Measurements from ENCODE around the gene VSX1. TPM values are rescaled to one million over a fixed set of nuclear protein-coding genes. Genes with fewer than 3 reads are reported as not detected.

Gene VSX1
- total and polyA plus RNA-seq, 2 of the 4 experiments (the other 2 are of a cell fraction), result not detected

GRCh38 chr20:25067102-25067987 lies 14.6 kb downstream of the VSX1 start (continued):
- no peak for TF ChIP-seq USF2 (IDR thresholded peaks at IDR 0.05; ENCODE audit: low read depth, low read length)

GRCh38 chr20:25066386-25066785 lies 15.6 kb downstream of the VSX1 start:
- in situ Hi-C loops (cut with MboI; ENCODE audit: low sequenced_read_pairs), result loop anchor here (10.0 kb wide), 1 partner anchor 188 kb away; no protein-coding TSS in a partner anchor
- TF ChIP-seq NFE2L2 (IDR thresholded peaks at IDR 0.05; ENCODE audit: low read depth, low read length) (no peak), CTCF (conservative IDR thresholded peaks at IDR 0.05; ENCODE audit: low read depth, low read length) (no peak), FOS (IDR thresholded peaks at IDR 0.05; ENCODE audit: low read depth, low read length) (no peak), MAZ (IDR thresholded peaks at IDR 0.05; ENCODE audit: borderline replicate concordance, low read depth, low read length) (no peak), SMC3 (IDR thresholded peaks at IDR 0.05; ENCODE audit: low read depth, low read length) (no peak), BHLHE40 (IDR thresholded peaks at IDR 0.05; ENCODE audit: low read depth, low read length) (no peak), USF2 (IDR thresholded peaks at IDR 0.05; ENCODE audit: low read depth, low read length) (no peak), RFX5 (IDR thresholded peaks at IDR 0.05; ENCODE audit: low read depth, low read length) (no peak), MAFK (IDR thresholded peaks at IDR 0.05; ENCODE audit: low read depth, low read length) (no peak), RAD21 (IDR thresholded peaks at IDR 0.05; ENCODE audit: low read length) (no peak), MXI1 (IDR thresholded peaks at IDR 0.05; ENCODE audit: borderline replicate concordance, low read depth, low read length) (no peak), CHD1 (IDR thresholded peaks at IDR 0.05; ENCODE audit: low read depth, low read length) (no peak)

More at GRCh38 chr20:25066386-25066785, 15.6 kb downstream of the VSX1 start:
- no peak overlapping the region for H3K56ac ChIP-seq (ENCODE audit: extremely low read depth, insufficient read depth, low read length)
- no peak overlapping the region for H3K27ac ChIP-seq (ENCODE audit: insufficient read depth, low read length)
- dilution Hi-C loops (cut with HindIII; ENCODE audit: low sequenced_read_pairs, unreplicated experiment) (no loop called here), intact Hi-C loops (cut with micrococcal nuclease) (loop anchor here (5.0 kb wide), 1 partner anchor 181 kb away; the partner anchor contains the start of gene PYGB)
- ChIA-PET CTCF (interaction anchor here (2.8 kb wide), 1 partner anchor 72 kb away, joined by 28 read pairs; no protein-coding TSS in a partner anchor), POLR2A (ENCODE audit: unreplicated experiment) (no interaction called here)
- no peaks in the 10 kb centered on the region for H4K20me1 ChIP-seq (ENCODE audit: insufficient read depth, low read length)
- peaks cover 59% of the 10 kb centered on the region for H3K27me3 ChIP-seq (ENCODE audit: control insufficient read depth, insufficient read depth, low read length)
- no peak overlapping the region for H4K8ac ChIP-seq (ENCODE audit: low read depth in 2 of 2, low read length in 2 of 2)
- no peak overlapping the region for H2AK5ac ChIP-seq (ENCODE audit: low read depth, low read length)
- no peak overlapping the region for H3K23ac ChIP-seq (ENCODE audit: low read depth, low read length)
- no peak for ATAC-seq (ENCODE audit: low read depth)
- H2AFZ ChIP-seq (replicated peaks; ENCODE audit: low read length, poor library complexity), result no peak overlapping the region
- H2BK5ac ChIP-seq (ENCODE audit: low read depth, low read length, poor library complexity, severe bottlenecking), result no peak overlapping the region
- no peak overlapping the region for H3K4me2 ChIP-seq (ENCODE audit: low read depth, low read length)
- no peak overlapping the region for H2BK120ac ChIP-seq (ENCODE audit: low read depth, low read length)
- no peak overlapping the region for H2BK15ac ChIP-seq (ENCODE audit: low read depth, low read length)
- no peak overlapping the region for H3K4ac ChIP-seq (ENCODE audit: low read depth, low read length)
- H3K18ac ChIP-seq (ENCODE audit: low read depth, low read length), result no peak overlapping the region
- 29% methylated on average over 3 of the region's 6 CpGs; no CpG with 5 or more reads in 1 of the 2 experiments for WGBS, 2 experiments (ENCODE audit: extremely low coverage in 2 of 2, insufficient read length in 1 of 2)
- H3K4me1 ChIP-seq (ENCODE audit: control insufficient read depth, insufficient read depth, low read length), result no peaks in the 10 kb centered on the region
- H3K14ac ChIP-seq (replicated peaks; ENCODE audit: low read depth, low read length), result no peak overlapping the region
- H4K91ac ChIP-seq (ENCODE audit: insufficient read depth, low read depth, low read length), result no peak overlapping the region
- BruUV-seq (replicated peaks), result no TSS peak
- no peak overlapping the region for H3K9ac ChIP-seq (ENCODE audit: low read depth, low read length)
- H2AK9ac ChIP-seq (replicated peaks; ENCODE audit: low read depth, low read length, poor library complexity), result no peak overlapping the region
- H3K4me3 ChIP-seq (ENCODE audit: insufficient read depth, low read depth, low read length), result no peak overlapping the region
- DNase-seq, result no peak
- H3K9me3 ChIP-seq (ENCODE audit: control insufficient read depth, insufficient read depth, low read length), result no peaks in the 10 kb centered on the region
- no peak overlapping the region for H4K5ac ChIP-seq (ENCODE audit: low read depth, low read length)
- H2BK20ac ChIP-seq (ENCODE audit: low read depth, low read length), result no peak overlapping the region
- no peaks in the 10 kb centered on the region for H3K79me1 ChIP-seq (ENCODE audit: low read depth in 1 of 2, low read length in 2 of 2)
- no peaks in the 10 kb centered on the region for H3K36me3 ChIP-seq (ENCODE audit: control insufficient read depth, insufficient read depth, low read length)
- H3K9me1 ChIP-seq (ENCODE audit: insufficient read depth, low read length), result peaks cover 9% of the 10 kb centered on the region

Measured in IMR-90 (cell line).